Osteoblast (primary cell): ENCODE results near the gene DHX15. TPM values are rescaled to one million over a fixed set of nuclear protein-coding genes. Genes with fewer than 3 reads are reported as not detected.

Source experiments
- DNase-seq: peaks from one replicate; pipeline ENCODE4 v3.0.0; 2011; ENCODE audit warnings: low spot score, mixed read lengths; ENCODE audit not compliant: insufficient read length; ENCODE audit errors: missing footprints
- H2AFZ ChIP-seq: 2 replicates; pipeline ENCODE4 v1.6.0; 2011; ENCODE audit warnings: mild to moderate bottlenecking, low read length
- H3K27ac ChIP-seq: 2 replicates; pipeline ENCODE4 v1.5.1; 2011; ENCODE audit warnings: mild to moderate bottlenecking, low read depth, low read length, moderate library complexity
- H3K27me3 ChIP-seq: 2 replicates; pipeline ENCODE4 v1.6.0; 2012; ENCODE audit warnings: mild to moderate bottlenecking, control low read depth, inconsistent platforms, low read length, moderate library complexity; ENCODE audit not compliant: insufficient read depth
- H3K36me3 ChIP-seq: 2 replicates; pipeline ENCODE4 v1.5.1; 2011; ENCODE audit warnings: mild to moderate bottlenecking, low read length, control low read depth, moderate library complexity; ENCODE audit not compliant: insufficient read depth
- H3K4me1 ChIP-seq: 2 replicates; pipeline ENCODE4 v1.5.1; 2011; ENCODE audit warnings: mild to moderate bottlenecking, low read length, control low read depth, moderate library complexity; ENCODE audit not compliant: insufficient read depth
- H3K4me2 ChIP-seq: 2 replicates; pipeline ENCODE4 v1.6.0; 2011; ENCODE audit warnings: mild to moderate bottlenecking, low read length; ENCODE audit not compliant: insufficient read depth
- H3K4me3 ChIP-seq: fragments of 200-600 bp; sonication (generic); 3 replicates; pipeline ENCODE4 v1.5.1; 2012; ENCODE audit warnings: mild to moderate bottlenecking, low read length, inconsistent platforms; ENCODE audit not compliant: insufficient read depth
- H3K79me2 ChIP-seq: 2 replicates; pipeline ENCODE4 v1.6.0; 2012; ENCODE audit warnings: mild to moderate bottlenecking, low read length, control low read depth, inconsistent platforms; ENCODE audit not compliant: insufficient read depth
- H3K9me3 ChIP-seq: 2 replicates; pipeline ENCODE4 v1.5.1; 2011; ENCODE audit warnings: low read depth, low read length, control low read depth
- H4K20me1 ChIP-seq: 2 replicates; pipeline ENCODE4 v1.6.0; 2012; ENCODE audit warnings: mild to moderate bottlenecking, low read length, control low read depth; ENCODE audit not compliant: insufficient read depth
- total RNA-seq: library from RNA; depleted of rRNA; stranded (reverse); fragments of >200 nt; gene quantifications from 2 replicates; pipeline ENCODE4 v1.2.3, GENCODE V29; 2012
- TF ChIP-seq, protein P1 (sequence below): IDR thresholded peaks from 2 replicates; pipeline ENCODE4 v1.5.1; 2011; ENCODE audit warnings: mild to moderate bottlenecking, low read depth, low read length, moderate library complexity; ENCODE audit errors: extremely low read depth

DHX15 gene
- total RNA-seq, 1 donor: 109 TPM

DNA sequence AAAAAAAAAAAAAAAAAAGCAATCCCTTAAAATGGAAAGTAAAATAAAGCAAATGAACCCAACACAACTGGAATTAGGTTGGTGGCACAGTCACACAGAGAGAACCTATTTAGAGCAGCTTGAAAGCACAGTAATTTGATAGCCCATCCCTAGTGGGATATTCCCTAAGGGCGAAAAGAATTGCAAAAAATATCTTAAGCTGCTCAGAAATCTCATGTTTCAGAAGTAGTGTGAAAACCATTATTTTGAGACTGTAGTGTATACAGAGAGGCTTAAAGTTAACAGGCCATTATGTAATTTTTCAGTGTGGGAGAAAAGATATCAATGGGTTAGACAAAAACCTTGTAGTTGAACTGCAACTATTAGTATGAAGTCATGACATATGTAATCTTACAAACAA is 40.0 kb upstream of the DHX15 start:
- TF ChIP-seq, protein P1, sequence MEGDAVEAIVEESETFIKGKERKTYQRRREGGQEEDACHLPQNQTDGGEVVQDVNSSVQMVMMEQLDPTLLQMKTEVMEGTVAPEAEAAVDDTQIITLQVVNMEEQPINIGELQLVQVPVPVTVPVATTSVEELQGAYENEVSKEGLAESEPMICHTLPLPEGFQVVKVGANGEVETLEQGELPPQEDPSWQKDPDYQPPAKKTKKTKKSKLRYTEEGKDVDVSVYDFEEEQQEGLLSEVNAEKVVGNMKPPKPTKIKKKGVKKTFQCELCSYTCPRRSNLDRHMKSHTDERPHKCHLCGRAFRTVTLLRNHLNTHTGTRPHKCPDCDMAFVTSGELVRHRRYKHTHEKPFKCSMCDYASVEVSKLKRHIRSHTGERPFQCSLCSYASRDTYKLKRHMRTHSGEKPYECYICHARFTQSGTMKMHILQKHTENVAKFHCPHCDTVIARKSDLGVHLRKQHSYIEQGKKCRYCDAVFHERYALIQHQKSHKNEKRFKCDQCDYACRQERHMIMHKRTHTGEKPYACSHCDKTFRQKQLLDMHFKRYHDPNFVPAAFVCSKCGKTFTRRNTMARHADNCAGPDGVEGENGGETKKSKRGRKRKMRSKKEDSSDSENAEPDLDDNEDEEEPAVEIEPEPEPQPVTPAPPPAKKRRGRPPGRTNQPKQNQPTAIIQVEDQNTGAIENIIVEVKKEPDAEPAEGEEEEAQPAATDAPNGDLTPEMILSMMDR: no peak
- DNase-seq: no peak
- no peaks in the 10 kb centered on the region for H3K36me3 ChIP-seq
- H3K9me3 ChIP-seq: no peaks in the 10 kb centered on the region
- H2AFZ ChIP-seq: no peak overlapping the region
- H3K4me1 ChIP-seq: no peaks in the 10 kb centered on the region
- H3K27ac ChIP-seq: no peak overlapping the region
- H4K20me1 ChIP-seq: no peaks in the 10 kb centered on the region
- no peaks in the 10 kb centered on the region for H3K27me3 ChIP-seq
- no peak overlapping the region for H3K4me2 ChIP-seq
- no peak overlapping the region for H3K4me3 ChIP-seq
- no peaks in the 10 kb centered on the region for H3K79me2 ChIP-seq

DNA sequence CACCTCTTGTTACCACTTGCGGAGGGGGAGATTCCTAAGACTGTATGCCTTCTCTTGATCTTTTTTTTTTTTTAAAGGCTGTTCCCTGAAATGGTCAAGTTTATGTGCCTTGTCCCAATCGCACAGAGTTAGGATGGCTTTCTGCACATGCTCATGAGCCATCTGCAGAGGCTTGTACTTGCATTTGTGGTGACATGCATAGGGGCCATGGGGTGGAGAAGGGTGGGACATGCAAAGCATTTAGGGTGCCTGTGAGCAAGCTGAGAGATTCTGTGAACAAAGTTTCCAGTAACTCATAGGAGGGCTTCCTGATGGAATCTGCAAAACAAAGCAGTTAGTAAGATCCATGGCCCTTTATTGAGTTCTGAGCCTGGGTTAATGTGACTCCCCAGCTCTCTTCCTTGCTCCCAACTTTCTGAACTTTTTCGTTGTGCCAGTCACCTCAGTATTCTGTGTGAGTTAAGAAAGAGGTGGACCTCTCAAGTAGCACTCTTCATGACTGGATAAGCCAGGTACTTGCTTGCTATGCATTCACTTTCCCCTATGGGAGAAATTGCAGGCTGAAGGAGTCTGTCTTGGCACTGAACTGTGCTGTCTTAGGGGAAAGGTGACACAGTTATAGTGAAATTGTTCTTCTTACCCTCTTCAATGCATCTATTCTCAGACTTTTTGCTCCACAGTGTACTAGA is 37.9 kb upstream of the DHX15 start:
- TF ChIP-seq, protein P1: no peak
- Histone ChIP-seq H4K20me1 (no peaks in the 10 kb centered on the region), H3K4me1 (no peaks in the 10 kb centered on the region), H2AFZ (no peak overlapping the region), H3K27me3 (no peaks in the 10 kb centered on the region), H3K79me2 (no peaks in the 10 kb centered on the region), H3K4me3 (no peak overlapping the region), H3K27ac (no peak overlapping the region), H3K9me3 (no peaks in the 10 kb centered on the region), H3K36me3 (no peaks in the 10 kb centered on the region), H3K4me2 (no peak overlapping the region)
- no peak for DNase-seq

DNA sequence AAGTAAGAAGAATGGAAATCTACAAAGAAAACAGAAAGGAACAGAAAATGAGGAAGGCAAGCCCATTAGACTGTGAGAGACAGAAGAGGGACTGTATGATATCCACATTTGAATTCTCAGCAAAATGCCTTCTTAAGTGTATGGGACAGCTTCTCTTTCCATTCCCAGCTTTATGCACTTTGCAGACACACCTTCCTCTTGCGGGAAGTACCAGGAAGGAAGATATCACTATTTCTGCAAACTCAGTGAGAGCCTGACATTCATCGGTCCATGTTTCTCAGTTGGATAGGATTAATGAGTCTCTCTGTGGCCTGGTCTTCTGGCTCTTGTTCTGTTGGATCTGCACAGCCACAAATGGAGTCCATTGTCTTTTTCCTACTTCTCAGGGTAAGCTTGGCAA is 31.6 kb upstream of the DHX15 start:
- no peak for DNase-seq
- Histone ChIP-seq H3K79me2 (no peaks in the 10 kb centered on the region), H3K4me2 (no peak overlapping the region), H3K4me1 (no peaks in the 10 kb centered on the region), H4K20me1 (no peaks in the 10 kb centered on the region), H3K9me3 (no peaks in the 10 kb centered on the region), H3K27me3 (peaks cover 5% of the 10 kb centered on the region), H3K4me3 (no peak overlapping the region), H3K27ac (no peak overlapping the region), H2AFZ (no peak overlapping the region), H3K36me3 (no peaks in the 10 kb centered on the region)
- TF ChIP-seq, protein P1: no peak

DNA sequence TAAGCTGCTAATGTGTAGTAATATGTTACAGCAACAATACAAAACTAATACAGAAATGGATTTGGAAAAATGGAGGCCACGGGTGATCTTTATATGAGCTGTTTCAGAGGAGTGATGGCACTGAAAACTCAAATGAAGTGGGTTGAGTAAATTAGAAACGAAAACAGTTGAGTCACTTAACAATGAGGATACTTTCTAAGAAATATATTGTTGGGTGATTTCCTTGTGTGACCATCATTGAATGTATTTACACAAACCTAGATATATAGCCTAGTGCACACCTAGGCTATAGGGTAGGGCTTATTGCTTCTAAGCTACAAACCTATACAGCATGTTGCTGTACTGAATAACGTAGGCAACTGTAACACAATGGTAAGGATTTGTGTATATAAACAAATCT is 30.5 kb upstream of the DHX15 start:
- Histone ChIP-seq H3K4me1 (no peaks in the 10 kb centered on the region), H4K20me1 (no peaks in the 10 kb centered on the region), H3K79me2 (no peaks in the 10 kb centered on the region), H3K9me3 (no peaks in the 10 kb centered on the region), H3K27me3 (peaks cover 5% of the 10 kb centered on the region), H3K27ac (no peak overlapping the region), H2AFZ (no peak overlapping the region), H3K4me3 (no peak overlapping the region), H3K36me3 (no peaks in the 10 kb centered on the region), H3K4me2 (no peak overlapping the region)
- no peak for DNase-seq
- TF ChIP-seq, protein P1: no peak
